VCaP (cell line): ENCODE measurements around the gene NPSR1.
"Not testable (repeated sequence)": the region's sequence is repeated elsewhere in the genome, so short reads cannot be mapped to it uniquely, and the experiment has no call there.

Experiments used
- H3K27ac ChIP-seq: fragments of 450-650 bp; 2 replicates; pipeline ENCODE4 v1.5.1; 2017
- CTCF ChIP-seq: fragments of 450-650 bp; conservative IDR thresholded peaks from 2 replicates; pipeline ENCODE4 v1.5.1; 2017; ENCODE audit warnings: mild to moderate bottlenecking, moderate library complexity

Gene NPSR1

GRCh38 chr7:34879871-34880270 is 221.9 kb downstream of the NPSR1 start:
- H3K27ac ChIP-seq, result no peak overlapping the region

GRCh38 chr7:34883855-34884254 is 225.8 kb downstream of the NPSR1 start:
- H3K27ac ChIP-seq, result not testable (repeated sequence)

More at GRCh38 chr7:34879871-34880270, 221.9 kb downstream of the NPSR1 start:
- no peak for TF ChIP-seq CTCF

GRCh38 chr7:34886856-34887255 is 228.8 kb downstream of the NPSR1 start:
- no peak for TF ChIP-seq CTCF
- H3K27ac ChIP-seq, result no peak overlapping the region

- no peak for TF ChIP-seq CTCF
- no peak overlapping the region for H3K27ac ChIP-seq
Observed at GRCh38 chr7:34889951-34890350, 231.9 kb downstream of the NPSR1 start.

- TF ChIP-seq CTCF, result no peak
Observed at GRCh38 chr7:34895202-34895601, 237.2 kb downstream of the NPSR1 start.

More at GRCh38 chr7:34895202-34895601, 237.2 kb downstream of the NPSR1 start:
- H3K27ac ChIP-seq, result no peak overlapping the region
